ENCODE results near the gene CSTPP1.
"Not testable (repeated sequence)": the region's sequence is repeated elsewhere in the genome, so short reads cannot be mapped to it uniquely, and the experiment has no call there.

CSTPP1 gene

GRCh38 chr11:46961041-46961440 lies 24.5 kb downstream of the CSTPP1 start:
- no peak for DNase-seq

DNA sequence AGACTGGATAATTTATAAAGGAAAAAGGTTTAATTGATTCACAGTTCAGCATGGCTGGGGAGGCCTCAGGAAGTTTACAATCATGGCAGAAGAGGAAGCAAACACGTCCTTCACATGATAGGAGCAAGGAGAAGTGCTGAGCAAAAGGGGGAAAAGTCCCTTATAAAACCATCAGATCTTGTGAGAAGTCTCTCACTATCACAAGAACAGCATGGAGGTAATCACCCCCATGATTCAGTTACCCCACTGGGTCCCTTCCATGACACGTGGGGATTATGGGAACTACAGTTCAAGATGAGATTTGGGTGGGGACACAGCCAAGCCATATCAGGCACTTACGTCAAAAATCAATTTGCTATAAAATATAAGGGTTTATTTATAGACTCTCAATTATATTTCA lies 25.3 kb downstream of the CSTPP1 start:
- DNase-seq = not testable (repeated sequence)

DNA sequence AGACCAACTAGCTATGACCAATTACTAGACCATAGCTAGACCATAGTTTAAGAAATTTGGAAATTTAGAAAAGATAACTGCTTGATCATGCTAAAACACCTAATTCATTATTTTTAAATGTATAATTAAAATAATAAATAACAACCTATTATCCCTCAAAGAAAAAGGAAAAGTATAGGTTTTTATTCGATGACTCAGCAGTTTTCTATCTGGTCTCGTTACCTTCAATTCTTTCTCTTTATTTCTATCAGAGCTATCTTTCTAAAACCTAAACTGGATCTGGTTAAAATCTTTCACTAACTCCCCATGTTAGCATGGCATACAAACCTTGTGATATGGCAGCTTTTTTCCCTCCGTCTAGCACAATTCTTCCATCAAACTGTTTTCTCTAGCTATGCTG lies 27.3 kb downstream of the CSTPP1 start:
- no peak for DNase-seq

- no peak for DNase-seq
These were observed 30.2 kb downstream of the CSTPP1 start for GRCh38 chr11:46966773-46967172.

DNA sequence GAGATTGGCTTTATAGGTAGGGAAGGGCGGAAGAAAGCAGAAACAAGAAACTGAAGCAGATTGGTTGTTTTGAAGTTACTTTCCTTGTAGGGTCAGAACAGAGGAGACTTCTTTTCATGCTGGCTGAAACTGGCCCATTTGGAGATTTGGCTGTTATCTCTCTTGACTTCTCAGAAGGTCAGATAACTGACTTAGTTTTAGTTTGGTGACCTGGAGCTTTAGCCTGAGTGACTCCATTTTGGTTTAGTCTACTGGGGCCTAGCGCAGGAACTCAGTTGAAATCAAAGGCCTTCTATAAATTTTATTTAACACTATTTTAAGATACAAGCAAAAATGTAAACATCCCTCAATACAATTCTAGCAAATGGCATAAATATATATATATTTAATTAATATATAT lies 31.4 kb downstream of the CSTPP1 start:
- no peak for DNase-seq

DNA sequence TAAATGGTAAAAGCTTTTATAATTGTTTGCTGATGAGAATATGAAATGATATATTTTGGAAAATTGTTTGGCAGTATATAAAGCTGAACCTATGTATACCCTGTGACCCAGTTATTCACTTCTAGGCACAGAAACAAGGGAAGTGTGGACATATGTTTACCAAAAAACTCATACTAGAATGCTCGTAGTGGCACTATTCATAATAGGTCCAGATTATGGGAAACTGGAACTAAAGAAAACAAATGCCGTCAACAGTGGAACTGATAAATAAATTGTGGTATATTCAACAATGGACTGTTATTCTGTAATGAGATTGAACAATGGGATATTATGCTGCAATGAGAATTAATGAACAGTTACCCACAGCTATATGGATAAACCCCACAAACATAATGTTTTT lies 32.8 kb downstream of the CSTPP1 start:
- no peak for DNase-seq

GRCh38 chr11:46970913-46971625 lies 34.5 kb downstream of the CSTPP1 start:
- DNase-seq = no peak

GRCh38 chr11:46972343-46972742 lies 35.8 kb downstream of the CSTPP1 start:
- no peak for DNase-seq

- DNase-seq = no peak
These were observed 36.3 kb downstream of the CSTPP1 start for GRCh38 chr11:46972821-46973220.

DNA sequence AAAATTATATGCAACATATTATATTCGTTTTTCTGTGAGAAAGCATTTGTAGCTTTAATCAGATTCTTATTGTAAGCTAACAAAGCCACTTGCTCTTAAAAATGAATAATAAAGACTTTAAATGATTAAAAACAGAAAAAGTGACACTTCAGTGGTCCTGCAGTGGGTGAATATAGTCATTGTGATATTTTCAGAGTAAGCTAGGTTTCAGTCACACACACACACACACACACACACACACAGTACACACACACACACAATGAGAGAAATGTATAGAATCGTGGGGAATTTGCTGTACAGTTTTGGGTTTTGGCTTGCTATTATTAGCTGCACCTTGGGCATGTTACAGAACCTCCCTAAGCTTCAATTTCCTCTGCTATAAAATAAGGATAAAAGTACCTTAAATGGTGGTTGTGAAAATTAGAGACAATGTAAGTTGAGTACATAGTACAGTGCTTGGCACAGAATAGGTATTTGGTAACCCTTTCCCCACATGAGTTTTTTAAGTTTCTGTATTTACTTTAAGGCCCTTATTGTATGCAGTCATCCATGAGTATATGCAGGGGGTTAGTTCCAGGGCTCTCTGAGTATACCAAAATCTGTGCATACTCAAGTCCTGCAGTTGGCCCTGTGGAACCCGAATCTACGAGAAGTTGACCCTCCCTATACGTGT lies 39.8 kb downstream of the CSTPP1 start:
- DNase-seq = peak; percentile 5

- DNase-seq = no peak
These were observed 40.7 kb downstream of the CSTPP1 start for GRCh38 chr11:46977038-46977813.

- no peak for DNase-seq
These were observed 41.5 kb downstream of the CSTPP1 start for GRCh38 chr11:46978005-46978491.

- DNase-seq = no peak
These were observed 42.8 kb downstream of the CSTPP1 start for GRCh38 chr11:46979358-46979757.

- DNase-seq = no peak
These were observed 44.9 kb downstream of the CSTPP1 start for GRCh38 chr11:46981436-46981835.

GRCh38 chr11:46982797-46983452 lies 46.4 kb downstream of the CSTPP1 start:
- no peak for DNase-seq

DNA sequence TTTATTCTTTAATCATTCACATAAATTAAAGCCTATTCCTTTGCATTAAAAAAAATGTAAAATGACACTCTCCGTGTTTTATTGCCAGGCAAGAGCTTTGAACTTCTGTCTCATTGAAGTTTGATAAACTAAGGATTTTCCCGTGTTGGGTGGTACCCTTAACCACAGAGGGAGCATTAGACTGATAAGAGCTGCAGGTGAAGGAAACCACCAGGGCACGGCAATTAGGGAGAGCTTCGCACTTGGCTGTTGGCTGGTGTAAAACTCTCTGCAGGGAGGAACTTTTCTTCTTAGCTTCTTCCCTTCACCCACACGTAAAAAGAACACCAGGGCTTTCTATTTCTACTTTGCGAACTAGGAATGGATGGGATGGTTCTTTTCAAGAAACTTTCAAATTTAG lies 47.0 kb downstream of the CSTPP1 start:
- DNase-seq = no peak

GRCh38 chr11:46984548-46984947 lies 48.0 kb downstream of the CSTPP1 start:
- no peak for DNase-seq

DNA sequence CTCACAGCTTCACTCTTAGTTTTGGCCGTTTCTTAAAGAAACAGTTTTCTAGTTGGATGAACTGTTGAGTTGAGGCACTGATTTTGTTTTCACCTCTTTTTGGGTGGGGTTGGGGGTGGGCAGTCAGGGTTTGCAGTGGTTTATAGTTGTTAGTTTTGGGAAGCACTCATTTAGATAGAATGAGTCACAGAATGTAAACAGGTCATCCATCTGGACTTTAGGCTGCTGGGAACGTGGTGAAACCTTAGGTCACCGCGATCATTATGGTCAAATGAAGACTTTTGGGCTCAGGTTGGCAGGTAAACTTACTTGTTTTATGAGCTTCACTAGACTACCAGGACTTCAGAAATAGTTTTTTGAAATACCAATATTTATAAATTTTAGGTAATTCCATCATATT lies 48.4 kb downstream of the CSTPP1 start:
- no peak for DNase-seq

- DNase-seq = no peak
These were observed 50.6 kb downstream of the CSTPP1 start for GRCh38 chr11:46987183-46987582.

DNA sequence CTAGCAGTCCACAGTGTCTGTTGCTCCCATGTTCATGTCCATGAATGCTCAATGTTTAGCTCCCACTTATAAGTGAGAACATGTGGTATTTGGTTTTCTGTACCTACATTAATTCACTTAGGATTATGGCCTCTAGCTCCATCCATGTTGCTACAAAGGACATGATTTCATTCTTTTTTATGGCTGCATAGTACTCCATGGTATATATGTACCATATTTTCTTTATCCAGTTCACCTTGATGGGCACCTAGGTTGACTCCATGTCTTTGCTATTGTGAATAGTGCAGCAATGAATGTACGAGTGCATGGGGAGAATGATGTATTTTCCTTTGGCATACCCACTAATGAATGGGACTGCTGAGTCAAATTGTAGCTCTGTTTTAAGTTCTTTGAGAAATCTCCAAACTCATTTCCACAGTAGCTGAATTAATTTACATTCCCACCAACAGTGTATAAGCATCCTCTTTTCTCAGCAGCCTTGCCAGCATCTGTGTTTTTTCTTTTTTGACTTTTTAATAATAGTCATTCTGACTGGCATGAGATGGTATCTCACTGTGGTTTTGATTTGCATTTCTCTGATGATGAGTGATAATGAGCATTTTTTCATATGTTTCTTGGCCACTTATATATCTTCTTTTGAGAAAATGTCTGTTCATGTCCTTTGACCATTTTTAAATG lies 53.4 kb downstream of the CSTPP1 start:
- not testable (repeated sequence) for DNase-seq

- DNase-seq = no peak
These were observed 54.8 kb downstream of the CSTPP1 start for GRCh38 chr11:46991391-46991790.

DNA sequence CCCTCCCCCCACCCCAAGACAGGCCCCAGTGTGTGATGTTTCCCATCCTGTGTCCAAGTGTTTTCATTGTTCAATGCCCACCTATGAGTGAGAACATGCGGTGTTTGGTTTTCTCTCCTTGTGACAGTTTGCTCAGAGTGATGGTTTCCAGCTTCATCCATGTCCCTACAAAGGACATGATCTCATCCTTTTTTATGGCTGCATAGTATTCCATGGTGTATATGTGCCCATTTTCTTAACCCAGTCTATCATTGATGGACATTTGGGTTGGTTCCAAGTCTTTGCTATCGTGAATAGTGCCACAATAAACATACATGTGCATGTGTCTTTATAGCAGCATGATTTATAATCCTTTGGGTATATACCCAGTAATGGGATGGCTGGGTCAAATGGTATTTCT lies 55.8 kb downstream of the CSTPP1 start:
- not testable (repeated sequence) for DNase-seq

- not testable (repeated sequence) for DNase-seq
These were observed 61.2 kb downstream of the CSTPP1 start for GRCh38 chr11:46997796-46998195.
